ENCODE data around the gene CCDC73.
A peak's percentile ranks its signal among the peaks of the same experiment; 100 is the strongest.

DNA sequence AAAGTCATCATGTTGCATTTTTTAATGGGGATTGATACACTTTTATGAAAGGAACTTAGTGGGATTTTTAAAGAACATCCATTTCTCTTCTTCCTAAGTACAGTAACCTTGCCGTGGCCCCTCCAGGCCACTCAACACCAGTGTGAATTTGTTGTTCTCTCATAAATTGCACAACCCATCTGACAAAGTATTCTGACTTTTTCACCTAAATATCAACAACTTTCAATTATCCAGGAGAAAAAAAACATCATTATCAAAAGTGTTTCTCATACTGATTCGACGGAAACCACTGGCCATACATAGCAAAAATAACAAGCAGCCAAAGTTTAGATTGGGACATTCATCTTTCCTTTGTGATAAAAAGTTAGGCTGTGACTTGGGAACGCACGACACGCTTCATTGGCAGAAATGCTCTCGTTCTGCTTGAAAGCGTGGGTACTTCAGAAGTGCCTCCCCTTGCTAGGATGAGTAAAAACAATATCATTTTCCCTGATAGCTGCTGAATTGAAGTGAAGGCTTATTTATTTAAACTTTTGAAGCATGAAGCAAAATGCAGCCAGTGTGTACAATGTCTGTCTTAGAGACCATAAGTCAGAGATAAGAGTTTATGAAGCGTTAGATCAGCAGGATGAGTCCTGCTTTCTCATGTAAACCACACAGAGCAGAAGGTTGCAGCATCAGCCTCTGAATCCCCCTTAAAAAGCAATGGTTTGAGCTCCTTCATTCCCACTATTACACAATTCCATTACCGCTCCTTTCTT, 231.4 kb downstream of the CCDC73 start:
- no peak for TF ChIP-seq RAD21 (IDR thresholded peaks at IDR 0.05; ENCODE audit: low read length)
- TF ChIP-seq CTCF (conservative IDR thresholded peaks at IDR 0.05; ENCODE audit: low read depth, low read length) = no peak
- TF ChIP-seq SMC3 (IDR thresholded peaks at IDR 0.05; ENCODE audit: low read depth, low read length) = no peak
- TF ChIP-seq POLR2A (IDR thresholded peaks at IDR 0.05; ENCODE audit: low read depth, low read length) = no peak
- TF ChIP-seq MXI1 (IDR thresholded peaks at IDR 0.05; ENCODE audit: borderline replicate concordance, low read depth, low read length) = no peak
- TF ChIP-seq NFE2L2 (IDR thresholded peaks at IDR 0.05; ENCODE audit: low read depth, low read length) = no peak
- peak; percentile 55; the same call in 1 of the 2 replicates for TF ChIP-seq CEBPB (IDR thresholded peaks at IDR 0.05; ENCODE audit: low read depth, low read length)
- TF ChIP-seq, protein P1, sequence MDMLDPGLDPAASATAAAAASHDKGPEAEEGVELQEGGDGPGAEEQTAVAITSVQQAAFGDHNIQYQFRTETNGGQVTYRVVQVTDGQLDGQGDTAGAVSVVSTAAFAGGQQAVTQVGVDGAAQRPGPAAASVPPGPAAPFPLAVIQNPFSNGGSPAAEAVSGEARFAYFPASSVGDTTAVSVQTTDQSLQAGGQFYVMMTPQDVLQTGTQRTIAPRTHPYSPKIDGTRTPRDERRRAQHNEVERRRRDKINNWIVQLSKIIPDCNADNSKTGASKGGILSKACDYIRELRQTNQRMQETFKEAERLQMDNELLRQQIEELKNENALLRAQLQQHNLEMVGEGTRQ (IDR thresholded peaks at IDR 0.05; ENCODE audit: low read depth, low read length) = no peak
